ENCODE measurements around the gene COL9A3. TPM values are rescaled to one million over a fixed set of nuclear protein-coding genes. Genes with fewer than 3 reads are reported as not detected.
A peak's percentile ranks its signal among the peaks of the same experiment; 100 is the strongest.

The COL9A3 gene
- total RNA-seq, 4 donors from 2014 or later: 13.4 to 22.9 (median 18.4) TPM

DNA sequence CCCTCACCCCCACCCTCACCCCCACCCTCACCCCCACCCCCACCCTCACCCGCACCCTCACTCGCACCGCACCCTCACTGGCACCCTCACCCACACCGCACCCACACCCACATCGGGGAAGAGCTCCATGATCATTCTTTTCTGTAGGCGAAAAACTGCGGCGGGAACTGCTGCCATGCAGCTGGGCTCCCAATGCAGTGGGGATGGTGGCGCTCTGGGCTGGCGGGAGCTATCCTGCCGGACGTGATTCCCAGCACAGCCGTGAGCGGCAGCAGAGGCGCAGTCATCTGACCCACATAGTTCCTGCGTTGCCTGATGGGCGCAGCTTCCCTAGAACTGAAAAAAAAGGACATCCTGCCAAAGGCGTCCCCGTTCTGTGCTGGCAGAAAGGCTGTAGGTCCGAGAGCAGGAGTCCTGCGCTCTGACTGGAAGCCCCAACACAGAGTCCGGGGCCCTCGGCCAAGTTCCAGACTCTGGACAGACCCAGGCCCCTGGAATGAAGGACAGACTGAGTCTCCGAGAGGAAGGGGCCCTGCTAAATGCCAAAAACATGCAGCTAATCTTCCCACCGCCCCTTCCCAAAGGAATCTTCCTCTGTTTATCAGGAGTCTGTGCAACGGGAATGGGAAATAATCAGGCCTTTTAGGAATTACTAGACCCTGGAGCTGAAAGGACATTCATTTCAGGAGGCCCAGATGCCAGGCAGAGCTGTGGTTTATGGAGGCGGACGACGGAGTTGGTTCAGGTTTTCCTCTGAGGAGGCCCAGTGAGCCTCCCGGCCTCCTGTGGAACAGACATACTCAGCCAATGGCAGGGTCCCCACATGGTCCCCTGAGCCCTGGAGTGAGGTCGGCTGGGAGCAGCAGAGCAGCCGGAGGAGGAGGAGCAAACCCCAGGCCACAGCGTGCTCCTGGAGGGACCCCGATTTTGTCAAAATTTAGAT is 58.8 kb downstream of the COL9A3 start:
- intact Hi-C loops (cut with DNase I): no loop called here
- H3K4me3 ChIP-seq: peak overlapping the region in 2 of 4 donors; percentile 22 to 43

DNA sequence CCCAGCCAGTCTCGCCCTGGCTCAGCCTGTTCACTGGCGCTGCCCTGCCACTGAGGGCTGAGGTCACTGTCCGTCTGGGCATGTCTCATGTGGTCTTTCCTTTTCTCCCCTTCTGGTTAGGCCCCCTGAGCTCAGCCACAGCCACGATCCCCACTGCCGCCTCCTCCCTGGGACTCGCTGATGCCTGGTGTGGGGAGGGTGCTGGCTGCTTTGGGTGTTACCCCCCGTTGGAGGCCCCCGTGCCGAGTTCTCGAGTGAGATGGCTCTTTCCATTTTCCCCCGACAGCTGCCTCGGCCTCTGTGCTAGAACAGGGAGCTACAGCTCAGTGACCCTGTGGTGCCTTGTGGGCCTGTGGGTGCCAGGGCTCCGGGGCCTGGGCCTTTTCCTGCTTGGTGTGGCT is 59.7 kb downstream of the COL9A3 start:
- peaks cover 28 to 36% (median 33%) of the 10 kb centered on the region in 4 donors for H3K4me1 ChIP-seq
- no peaks in the 10 kb centered on the region for H3K9me3 ChIP-seq
- H3K27me3 ChIP-seq: no peaks in the 10 kb centered on the region
- H3K4me3 ChIP-seq: no peak overlapping the region
- H3K27ac ChIP-seq (replicated peaks in 1 of 4): peak overlapping the region; percentile 70 to 80 (median 78)
- H3K36me3 ChIP-seq: peaks cover 8 to 26% (median 21%) of the 10 kb centered on the region in 4 donors
- 58% methylated on average over 12 of the region's 13 CpGs for WGBS
- no peak for TF ChIP-seq POLR2A (IDR thresholded peaks at IDR 0.05; ENCODE audit: low read depth)
- TF ChIP-seq EP300 (IDR thresholded peaks at IDR 0.05): no peak
- no peak for DNase-seq (ENCODE audit: extremely low spot score)
- intact Hi-C loops (cut with DNase I): no loop called here

More for the DNA sequence above, 58.8 kb downstream of the COL9A3 start:
- no peak for DNase-seq (ENCODE audit: extremely low spot score)
- Histone ChIP-seq H3K27me3 (no peaks in the 10 kb centered on the region), H3K9me3 (no peaks in the 10 kb centered on the region), H3K27ac (replicated peaks in 1 of 4) (peak overlapping the region; percentile 70 to 80 (median 78)), H3K36me3 (peaks cover 0 to 18% (median 13%) of the 10 kb centered on the region in 4 donors), H3K4me1 (peaks cover 28 to 36% (median 33%) of the 10 kb centered on the region in 4 donors)
- WGBS: 39% methylated on average over 22 of the region's 34 CpGs
- TF ChIP-seq CTCF (IDR thresholded peaks at IDR 0.05) (peak; percentile 30 to 57 (median 39)), POLR2A (IDR thresholded peaks at IDR 0.05; ENCODE audit: low read depth) (no peak), EP300 (IDR thresholded peaks at IDR 0.05) (no peak), POLR2AphosphoS5 (IDR thresholded peaks at IDR 0.05) (peak; percentile 52 to 83)

DNA sequence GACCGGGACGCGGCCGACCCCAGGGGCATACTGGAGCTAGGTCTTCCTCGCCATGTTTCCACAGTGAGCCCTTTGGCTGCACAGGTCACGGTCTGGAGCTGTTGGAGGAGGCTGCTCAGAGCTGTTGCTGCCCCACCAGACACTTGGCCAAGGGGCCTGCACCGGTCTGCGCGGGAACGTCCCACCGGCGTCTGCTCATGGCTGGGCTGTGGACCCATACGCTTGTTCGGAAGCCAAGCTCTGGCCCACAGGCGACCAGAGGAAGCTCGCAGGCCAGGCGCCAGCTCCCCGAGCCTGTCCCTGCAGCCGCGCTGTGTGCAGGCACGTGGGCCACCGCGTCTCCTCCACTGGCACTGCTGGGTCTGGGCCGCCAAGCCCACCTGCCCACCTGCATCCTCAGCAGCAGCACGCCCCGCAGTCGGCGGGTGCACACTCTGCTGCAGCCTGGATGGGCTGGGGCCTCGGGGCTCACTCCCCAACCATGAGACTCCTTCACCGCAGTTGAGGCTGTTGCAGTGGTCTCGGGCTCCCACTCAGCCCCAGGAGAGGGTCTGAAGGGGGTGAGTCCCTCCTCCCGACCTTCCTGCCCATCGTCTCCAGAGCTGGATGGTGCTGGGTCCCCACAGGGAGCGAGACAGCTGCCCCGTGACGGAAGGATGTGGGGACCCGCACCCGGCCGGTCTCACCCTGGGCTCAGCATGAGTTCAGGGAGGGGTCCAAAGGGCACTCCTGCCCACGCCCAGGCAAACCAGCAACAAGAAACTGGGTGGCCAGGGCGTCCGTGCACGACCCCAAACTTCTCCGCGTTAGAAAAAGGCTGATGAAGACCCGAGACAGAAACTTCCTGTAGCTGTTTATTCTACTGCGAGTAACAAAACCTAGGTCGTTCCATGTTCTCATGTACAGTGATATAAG is 60.3 kb downstream of the COL9A3 start:
- WGBS: 49% methylated on average over 35 of the region's 48 CpGs
- intact Hi-C loops (cut with DNase I): no loop called here
- H3K4me3 ChIP-seq: peak overlapping the region in 1 of 4 donors; percentile 22

DNA sequence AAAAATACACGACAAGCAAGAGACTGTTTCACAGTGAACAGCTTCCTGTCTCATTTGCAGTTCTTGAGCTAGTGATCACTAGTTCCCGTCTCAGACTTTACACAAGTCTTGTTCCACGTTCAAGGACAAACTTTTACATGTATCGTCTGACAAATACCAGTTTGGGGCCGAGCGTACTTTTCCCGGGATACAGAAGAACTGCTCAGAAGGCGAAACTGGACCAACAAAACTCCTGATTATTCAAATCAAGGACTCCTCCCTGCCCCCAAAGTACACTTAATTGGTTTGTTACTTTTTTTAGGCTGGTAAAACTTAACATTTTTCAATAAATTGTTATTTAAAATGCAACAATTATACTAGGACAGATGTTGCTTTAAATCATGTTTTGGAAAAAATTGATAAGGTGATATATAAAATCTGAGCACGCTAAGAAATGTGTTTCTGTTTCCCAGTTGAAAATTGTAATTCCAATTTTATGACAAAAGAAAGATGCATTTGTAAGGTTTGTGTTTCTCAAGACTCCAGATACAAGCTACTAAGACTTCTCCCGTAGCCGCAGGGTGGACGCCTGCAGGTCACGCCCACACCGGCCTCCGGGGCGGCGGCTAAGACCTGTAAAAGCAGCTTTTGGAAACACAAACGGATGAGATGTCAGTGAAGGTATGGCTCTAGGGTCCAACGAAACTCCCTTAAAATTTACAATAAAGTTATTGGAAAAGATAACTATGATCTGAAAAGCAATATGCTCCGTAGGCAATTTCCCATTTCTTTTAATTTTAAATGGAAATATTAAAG is 61.6 kb downstream of the COL9A3 start:
- intact Hi-C loops (cut with DNase I): no loop called here

More for the DNA sequence above, 60.3 kb downstream of the COL9A3 start:
- no peaks in the 10 kb centered on the region for H3K9me3 ChIP-seq
- no peak for DNase-seq (ENCODE audit: extremely low spot score)
- H3K27ac ChIP-seq (replicated peaks in 1 of 4): peak overlapping the region; percentile 70 to 80 (median 78)
- TF ChIP-seq POLR2A (IDR thresholded peaks at IDR 0.05; ENCODE audit: low read depth) (no peak), POLR2AphosphoS5 (IDR thresholded peaks at IDR 0.05) (peak in 1 of 2 donors; percentile 51), EP300 (IDR thresholded peaks at IDR 0.05) (no peak), CTCF (IDR thresholded peaks at IDR 0.05) (no peak)
- no peaks in the 10 kb centered on the region for H3K27me3 ChIP-seq
- peaks cover 28 to 36% (median 33%) of the 10 kb centered on the region in 4 donors for H3K4me1 ChIP-seq
- peaks cover 13 to 33% (median 27%) of the 10 kb centered on the region in 4 donors for H3K36me3 ChIP-seq

More for the DNA sequence above, 61.6 kb downstream of the COL9A3 start:
- 93% methylated on average over 20 of the region's 20 CpGs for WGBS
- Histone ChIP-seq H3K4me3 (no peak overlapping the region), H3K36me3 (peaks cover 13 to 33% (median 28%) of the 10 kb centered on the region in 4 donors), H3K27ac (replicated peaks in 1 of 4) (no peak overlapping the region), H3K4me1 (peaks cover 28 to 36% (median 33%) of the 10 kb centered on the region in 4 donors), H3K27me3 (no peaks in the 10 kb centered on the region), H3K9me3 (no peaks in the 10 kb centered on the region)
- no peak for DNase-seq (ENCODE audit: extremely low spot score)
- TF ChIP-seq CTCF (IDR thresholded peaks at IDR 0.05): no peak

Measured in esophagus muscularis mucosa (tissue), 4 donors.